ENCODE results near the gene MT1F.

Gene MT1F

DNA sequence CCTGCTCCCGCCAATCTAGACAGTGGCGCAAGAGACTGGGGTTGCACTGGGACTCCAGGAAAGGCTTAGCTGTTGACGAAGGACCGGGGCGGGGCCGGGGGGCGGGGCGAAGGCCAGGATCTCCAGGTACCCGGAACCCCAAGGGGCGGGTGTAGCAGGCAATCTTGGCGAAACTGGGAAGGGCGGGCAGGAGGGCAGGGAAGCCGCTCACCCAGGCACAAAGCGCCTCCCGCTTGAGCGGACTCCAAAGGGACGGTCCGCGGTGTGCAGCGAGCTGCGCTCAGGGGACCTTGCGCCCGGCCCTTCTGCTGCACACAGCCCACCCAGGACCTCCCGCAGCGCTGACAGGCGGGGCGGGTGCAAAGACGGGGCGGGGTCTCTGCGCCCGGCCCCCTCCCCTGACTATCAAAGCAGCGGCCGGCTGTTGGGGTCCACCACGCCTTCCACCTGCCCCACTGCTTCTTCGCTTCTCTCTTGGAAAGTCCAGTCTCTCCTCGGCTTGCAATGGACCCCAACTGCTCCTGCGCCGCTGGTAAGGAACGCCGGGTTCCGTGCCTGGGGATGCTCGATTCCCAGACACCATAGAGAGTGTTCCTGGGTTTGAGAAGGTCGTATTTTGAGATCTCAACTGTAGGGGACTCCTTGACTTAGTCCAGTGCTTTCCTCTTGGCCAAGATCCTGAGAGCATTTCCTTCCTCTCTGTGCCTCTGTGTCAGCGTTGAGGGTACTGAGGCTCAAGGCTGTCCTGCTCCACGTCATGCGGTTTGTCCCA is at the start of gene MT1F:
Gene MT1F, plus strand, starts transcription at position 405 of the 772 bp plus-strand sequence. Its CDS starts 100 bp downstream, at position 505.
- TF ChIP-seq, protein P1, sequence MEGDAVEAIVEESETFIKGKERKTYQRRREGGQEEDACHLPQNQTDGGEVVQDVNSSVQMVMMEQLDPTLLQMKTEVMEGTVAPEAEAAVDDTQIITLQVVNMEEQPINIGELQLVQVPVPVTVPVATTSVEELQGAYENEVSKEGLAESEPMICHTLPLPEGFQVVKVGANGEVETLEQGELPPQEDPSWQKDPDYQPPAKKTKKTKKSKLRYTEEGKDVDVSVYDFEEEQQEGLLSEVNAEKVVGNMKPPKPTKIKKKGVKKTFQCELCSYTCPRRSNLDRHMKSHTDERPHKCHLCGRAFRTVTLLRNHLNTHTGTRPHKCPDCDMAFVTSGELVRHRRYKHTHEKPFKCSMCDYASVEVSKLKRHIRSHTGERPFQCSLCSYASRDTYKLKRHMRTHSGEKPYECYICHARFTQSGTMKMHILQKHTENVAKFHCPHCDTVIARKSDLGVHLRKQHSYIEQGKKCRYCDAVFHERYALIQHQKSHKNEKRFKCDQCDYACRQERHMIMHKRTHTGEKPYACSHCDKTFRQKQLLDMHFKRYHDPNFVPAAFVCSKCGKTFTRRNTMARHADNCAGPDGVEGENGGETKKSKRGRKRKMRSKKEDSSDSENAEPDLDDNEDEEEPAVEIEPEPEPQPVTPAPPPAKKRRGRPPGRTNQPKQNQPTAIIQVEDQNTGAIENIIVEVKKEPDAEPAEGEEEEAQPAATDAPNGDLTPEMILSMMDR (conservative IDR thresholded peaks at IDR 0.05): no peak
- peak within 1 kb of the TSS; percentile 51 for H3K27ac ChIP-seq

GRCh38 chr16:56608043-56608875 is 49.5 kb upstream of the MT1F start, which contains the start of gene MT2A:
Gene MT2A (plus strand): TSS chr16:56608584. CDS start chr16:56608656, 72 bp downstream.
- H3K27ac ChIP-seq: peak within 1 kb of the TSS; percentile 84
- TF ChIP-seq, protein P1 (conservative IDR thresholded peaks at IDR 0.05): no peak

DNA sequence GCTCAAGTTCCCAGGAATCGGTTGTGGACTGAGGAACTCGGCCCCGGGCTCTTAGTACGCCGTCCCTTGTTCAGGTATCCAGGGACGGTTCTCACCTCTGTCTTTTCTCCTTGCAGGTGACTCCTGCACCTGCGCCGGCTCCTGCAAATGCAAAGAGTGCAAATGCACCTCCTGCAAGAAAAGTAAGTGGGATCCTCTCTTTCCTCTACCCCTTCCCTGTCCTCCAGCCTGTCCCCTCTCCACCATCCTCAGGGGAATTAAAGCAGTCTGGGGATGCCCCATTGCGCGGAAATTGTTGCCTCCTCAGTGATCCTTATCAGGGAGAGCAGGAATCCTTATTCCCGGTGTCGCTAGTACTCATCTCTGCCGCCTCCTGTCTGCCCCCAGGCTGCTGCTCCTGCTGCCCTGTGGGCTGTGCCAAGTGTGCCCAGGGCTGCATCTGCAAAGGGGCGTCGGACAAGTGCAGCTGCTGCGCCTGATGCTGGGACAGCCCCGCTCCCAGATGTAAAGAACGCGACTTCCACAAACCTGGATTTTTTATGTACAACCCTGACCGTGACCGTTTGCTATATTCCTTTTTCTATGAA is 48.8 kb upstream of the MT1F start:
- H3K27ac ChIP-seq: peak overlapping the region; percentile 84
- TF ChIP-seq, protein P1 (conservative IDR thresholded peaks at IDR 0.05): peak; percentile 10; the same call in 1 of the 2 replicates

- TF ChIP-seq, protein P1 (conservative IDR thresholded peaks at IDR 0.05): no peak
- H3K27ac ChIP-seq: peak overlapping the region; percentile 84
These were observed 48.3 kb upstream of the MT1F start for GRCh38 chr16:56609463-56609921.

DNA sequence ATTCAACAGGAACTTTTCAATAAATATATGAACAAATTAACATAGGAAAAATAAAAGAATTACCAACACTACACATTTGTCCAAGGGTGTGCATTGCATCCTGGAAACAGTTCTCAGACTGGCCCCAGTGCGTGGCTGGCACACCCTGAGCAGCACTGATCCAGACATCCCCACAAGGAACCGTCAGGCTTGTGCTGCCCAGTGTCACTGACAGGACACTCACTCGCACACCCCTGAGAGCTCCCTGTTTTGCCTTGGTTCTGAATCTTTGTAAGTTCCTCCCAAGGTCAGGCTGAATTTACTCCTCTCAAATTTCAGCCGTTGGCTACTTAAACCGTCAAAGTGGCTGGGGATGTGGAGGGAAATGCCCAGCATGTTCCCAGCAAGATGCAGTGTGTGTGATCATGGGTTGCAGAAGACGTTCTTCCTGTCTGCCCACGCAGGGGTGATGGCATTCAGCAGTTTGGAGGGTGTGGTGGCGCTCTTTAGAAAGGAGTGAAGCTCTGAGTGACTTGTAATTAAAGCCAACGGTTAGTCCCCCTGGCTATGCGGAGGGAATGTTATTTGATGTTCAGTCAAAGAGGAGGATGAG is 47.6 kb upstream of the MT1F start:
- TF ChIP-seq, protein P1 (conservative IDR thresholded peaks at IDR 0.05): no peak
- H3K27ac ChIP-seq: peak overlapping the region; percentile 84

GRCh38 chr16:56610609-56611111 is 47.1 kb upstream of the MT1F start:
- TF ChIP-seq, protein P1 (conservative IDR thresholded peaks at IDR 0.05): no peak
- H3K27ac ChIP-seq: peak overlapping the region; percentile 84
